Airway epithelial cell (primary cell): Measurements from ENCODE around the gene CACTIN. TPM values are rescaled to one million over a fixed set of nuclear protein-coding genes. Genes with fewer than 3 reads are reported as not detected.

Source experiments
- total RNA-seq: library from RNA; depleted of rRNA; stranded (reverse); fragments of >200 nt; gene quantifications from 2 replicates; pipeline ENCODE4 v1.2.3, GENCODE V29; 2015

Gene CACTIN
- 31.7 and 37.0 TPM in 2 replicates for total RNA-seq

GRCh38 chr19:3626473-3627350 lies at the start of gene CACTIN:
Gene CACTIN (minus strand): TSS chr19:3626790. CDS start chr19:3626762, 28 bp downstream.

GRCh38 chr19:3606690-3607289 lies 19.8 kb downstream of the CACTIN start, which contains the start of gene TBXA2R:
Gene TBXA2R (minus strand): TSS chr19:3606875. CDS start chr19:3600634, 6,241 bp downstream.

GRCh38 chr19:3585301-3586126 lies 41.1 kb downstream of the CACTIN start, which contains the start of gene GIPC3:
Gene GIPC3 (plus strand): TSS chr19:3585478. CDS start chr19:3585598, 120 bp downstream.

GRCh38 chr19:3572855-3573161 lies 53.8 kb downstream of the CACTIN start, which contains the start of gene HMG20B:
Gene HMG20B (plus strand): TSS chr19:3572944. CDS start chr19:3573310, 366 bp downstream.

Other genes starting within 250 kb of the CACTIN start
- 0.14 TPM in 1 of 2 replicates, not detected in the other for gene SMIM24, start 146.3 kb downstream of the CACTIN start, total RNA-seq
- gene SMIM44, start 143.3 kb downstream of the CACTIN start, total RNA-seq = not detected in 2 replicates
- gene DOHH, start 126.1 kb downstream of the CACTIN start, total RNA-seq = 31.2 and 31.5 TPM in 2 replicates
- gene FZR1, start 120.5 kb downstream of the CACTIN start, total RNA-seq = 27.1 and 41.8 TPM in 2 replicates
- not detected in 2 replicates for gene TEKTIP1, start 87.6 kb downstream of the CACTIN start, total RNA-seq
- 76.9 and 84.6 TPM in 2 replicates for gene MFSD12, start 69.2 kb downstream of the CACTIN start, total RNA-seq
- gene HMG20B, start 53.8 kb downstream of the CACTIN start, total RNA-seq = 114 and 132 TPM in 2 replicates
- gene GIPC3, start 41.3 kb downstream of the CACTIN start, total RNA-seq = not detected in 2 replicates
- gene TBXA2R, start 19.9 kb downstream of the CACTIN start, total RNA-seq = 0.49 TPM in 1 of 2 replicates, not detected in the other
- 10.8 and 16.0 TPM in 2 replicates for gene PIP5K1C, start 73.7 kb upstream of the CACTIN start, total RNA-seq
- gene TJP3, start 81.6 kb upstream of the CACTIN start, total RNA-seq = 7.5 and 10.6 TPM in 2 replicates
- gene APBA3, start 134.9 kb upstream of the CACTIN start, total RNA-seq = 13.0 and 22.3 TPM in 2 replicates
- 57.3 and 99.0 TPM in 2 replicates for gene MRPL54, start 135.9 kb upstream of the CACTIN start, total RNA-seq
- not detected in 2 replicates for gene RAX2, start 145.4 kb upstream of the CACTIN start, total RNA-seq
- not detected in 2 replicates for gene MATK, start 159.6 kb upstream of the CACTIN start, total RNA-seq
- gene ZFR2, start 242.2 kb upstream of the CACTIN start, total RNA-seq = not detected in 2 replicates